ENCODE data around the gene PMS2. TPM values are rescaled to one million over a fixed set of nuclear protein-coding genes. Genes with fewer than 3 reads are reported as not detected.

PMS2 gene
- total RNA-seq: 20.8 and 32.4 TPM in 2 replicates

GRCh38 chr7:6008668-6009611 lies at the start of gene PMS2, which contains the start of gene AIMP2:
PMS2 (minus strand) TSS chr7:6009049; CDS start chr7:6009019, 30 bp downstream.
AIMP2 (plus strand) TSS chr7:6009272; CDS start chr7:6009364, 92 bp downstream.

GRCh38 chr7:6030988-6031387 lies 22.1 kb upstream of the PMS2 start, which contains the start of gene ANKRD61:
ANKRD61 (plus strand) TSS chr7:6031376; CDS start chr7:6031376, 0 bp downstream.

GRCh38 chr7:5970347-5970911 lies 38.4 kb downstream of the PMS2 start, which contains the start of gene RSPH10B:
RSPH10B (minus strand) TSS chr7:5970689; CDS start chr7:5967116, 3,573 bp downstream.

Other genes starting within 250 kb of the PMS2 start
- 37.1 and 44.4 TPM in 2 replicates for gene RNF216, start 227.4 kb downstream of the PMS2 start, total RNA-seq
- not detected in 2 replicates for gene OCM, start 128.3 kb downstream of the PMS2 start, total RNA-seq
- gene CCZ1, start 110.3 kb downstream of the PMS2 start, total RNA-seq: 50.4 and 58.8 TPM in 2 replicates
- gene RSPH10B, start 38.4 kb downstream of the PMS2 start, total RNA-seq: 0.89 TPM in 1 of 2 replicates, not detected in the other
- gene AIMP2, start 223 bp upstream of the PMS2 start, total RNA-seq: 37.1 and 41.6 TPM in 2 replicates
- 0.23 TPM in 1 of 2 replicates, not detected in the other for gene ANKRD61, start 22.3 kb upstream of the PMS2 start, total RNA-seq
- 110 and 163 TPM in 2 replicates for gene EIF2AK1, start 50.1 kb upstream of the PMS2 start, total RNA-seq
- gene USP42, start 95.9 kb upstream of the PMS2 start, total RNA-seq: 3.6 and 6.0 TPM in 2 replicates